Measurements from ENCODE around the gene SKAP1. TPM values are rescaled to one million over a fixed set of nuclear protein-coding genes. Genes with fewer than 3 reads are reported as not detected.

Gene SKAP1
- total and polyA plus RNA-seq, 7 donors = 0.09 to 1.0 (median 0.42) TPM; not detected in 2

DNA sequence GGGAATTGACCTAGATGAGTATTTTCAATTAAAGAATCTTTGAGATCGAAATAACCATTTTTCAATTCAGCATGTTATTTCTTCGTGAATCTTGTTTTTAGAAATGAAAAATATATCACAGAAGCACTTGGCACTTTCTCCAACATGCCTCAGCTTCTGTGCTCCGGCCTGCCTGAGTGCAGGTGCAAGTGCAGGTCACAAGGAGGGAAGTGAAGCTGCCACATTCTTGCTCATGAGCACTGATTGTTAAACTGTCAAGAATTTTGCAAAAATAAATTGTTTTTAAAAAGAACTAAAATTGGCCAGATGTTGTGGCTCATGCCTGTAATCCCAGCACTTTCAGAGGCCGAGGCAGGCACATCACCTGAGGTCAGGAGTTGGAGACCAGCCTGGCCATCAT is 38.3 kb upstream of the SKAP1 start:
- 86 to 91% (median 86%) methylated on average over 4 of the region's 4 CpGs for WGBS, 3 donors
- ATAC-seq = no peak
- intact Hi-C loops (cut with DNase I) = no loop called here
- peaks cover 5 to 14% (median 6%) of the 10 kb centered on the region in 3 donors for H3K27me3 ChIP-seq (ENCODE audit: insufficient read depth in 3 of 3, low read length in 2 of 3)
- no peak for DNase-seq
- H3K9me3 ChIP-seq = no peaks in the 10 kb centered on the region
- no peaks in the 10 kb centered on the region for H3K4me1 ChIP-seq
- no peaks in the 10 kb centered on the region for H3K36me3 ChIP-seq (ENCODE audit: insufficient read depth in 1 of 2, low read depth in 1 of 2)
- H3K27ac ChIP-seq = no peak overlapping the region
- H3K4me3 ChIP-seq = no peak overlapping the region
- TF ChIP-seq, protein P1, sequence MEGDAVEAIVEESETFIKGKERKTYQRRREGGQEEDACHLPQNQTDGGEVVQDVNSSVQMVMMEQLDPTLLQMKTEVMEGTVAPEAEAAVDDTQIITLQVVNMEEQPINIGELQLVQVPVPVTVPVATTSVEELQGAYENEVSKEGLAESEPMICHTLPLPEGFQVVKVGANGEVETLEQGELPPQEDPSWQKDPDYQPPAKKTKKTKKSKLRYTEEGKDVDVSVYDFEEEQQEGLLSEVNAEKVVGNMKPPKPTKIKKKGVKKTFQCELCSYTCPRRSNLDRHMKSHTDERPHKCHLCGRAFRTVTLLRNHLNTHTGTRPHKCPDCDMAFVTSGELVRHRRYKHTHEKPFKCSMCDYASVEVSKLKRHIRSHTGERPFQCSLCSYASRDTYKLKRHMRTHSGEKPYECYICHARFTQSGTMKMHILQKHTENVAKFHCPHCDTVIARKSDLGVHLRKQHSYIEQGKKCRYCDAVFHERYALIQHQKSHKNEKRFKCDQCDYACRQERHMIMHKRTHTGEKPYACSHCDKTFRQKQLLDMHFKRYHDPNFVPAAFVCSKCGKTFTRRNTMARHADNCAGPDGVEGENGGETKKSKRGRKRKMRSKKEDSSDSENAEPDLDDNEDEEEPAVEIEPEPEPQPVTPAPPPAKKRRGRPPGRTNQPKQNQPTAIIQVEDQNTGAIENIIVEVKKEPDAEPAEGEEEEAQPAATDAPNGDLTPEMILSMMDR (IDR thresholded peaks at IDR 0.05) = no peak

DNA sequence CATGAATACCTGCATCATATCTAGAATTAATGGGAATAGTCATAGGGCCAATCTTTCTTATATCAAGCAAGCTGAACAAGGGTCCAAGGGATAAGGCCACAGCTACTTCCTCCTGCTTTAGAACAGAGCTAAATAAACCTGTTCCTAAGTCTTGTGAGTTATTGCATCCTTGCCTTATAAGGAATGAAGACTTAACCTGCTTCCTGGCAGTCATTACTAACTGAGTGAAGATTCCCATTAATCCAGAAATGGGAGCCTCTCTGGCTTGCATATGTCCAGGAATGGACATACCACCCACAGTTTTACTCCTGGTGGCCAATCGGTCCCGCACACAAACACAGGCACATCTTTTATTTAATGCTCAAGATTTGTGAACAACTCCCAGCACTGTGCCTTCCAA is 35.9 kb upstream of the SKAP1 start:
- no peaks in the 10 kb centered on the region for H3K36me3 ChIP-seq (ENCODE audit: insufficient read depth in 1 of 2, low read depth in 1 of 2)
- peaks cover 0 to 6% (median 3%) of the 10 kb centered on the region in 3 donors for H3K27me3 ChIP-seq (ENCODE audit: insufficient read depth in 3 of 3, low read length in 2 of 3)
- TF ChIP-seq, protein P1 (IDR thresholded peaks at IDR 0.05) = no peak
- no peak for DNase-seq
- H3K9me3 ChIP-seq = no peaks in the 10 kb centered on the region
- ATAC-seq = no peak
- intact Hi-C loops (cut with DNase I) = no loop called here
- H3K4me1 ChIP-seq = no peaks in the 10 kb centered on the region
- WGBS, 3 donors = 79 to 87% (median 80%) methylated on average over 2 of the region's 2 CpGs
- H3K4me3 ChIP-seq = no peak overlapping the region
- H3K27ac ChIP-seq = no peak overlapping the region

DNA sequence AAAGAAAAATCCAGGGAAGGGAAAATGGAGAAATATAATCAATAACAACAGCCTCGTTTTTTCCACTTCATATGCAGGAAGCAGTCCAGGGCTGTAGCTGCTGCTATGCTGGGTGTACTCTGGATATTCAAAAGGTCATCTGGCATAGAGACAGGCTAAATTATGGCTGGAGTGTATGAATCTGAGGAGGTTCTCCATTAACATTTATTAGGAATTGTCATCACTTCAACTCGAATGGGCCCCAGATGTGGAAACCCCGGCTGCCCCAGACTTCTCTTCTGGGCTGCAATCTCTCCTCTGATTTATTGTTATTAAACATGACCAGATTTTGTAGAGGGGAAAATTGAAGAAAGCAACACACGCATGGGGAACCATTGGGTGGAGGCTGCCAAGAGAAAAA is 33.5 kb upstream of the SKAP1 start:
- intact Hi-C loops (cut with DNase I) = no loop called here
- Histone ChIP-seq H3K4me1 (no peaks in the 10 kb centered on the region), H3K4me3 (no peak overlapping the region), H3K27me3 (ENCODE audit: insufficient read depth in 3 of 3, low read length in 2 of 3) (peaks cover 0 to 9% (median 5%) of the 10 kb centered on the region in 3 donors), H3K27ac (no peak overlapping the region), H3K36me3 (ENCODE audit: insufficient read depth in 1 of 2, low read depth in 1 of 2) (no peaks in the 10 kb centered on the region), H3K9me3 (no peaks in the 10 kb centered on the region)
- ATAC-seq (no peak), DNase-seq (no peak)
- WGBS, 3 donors = 49 to 56% (median 50%) methylated on average over 4 of the region's 4 CpGs
- TF ChIP-seq, protein P1 (IDR thresholded peaks at IDR 0.05) = no peak

DNA sequence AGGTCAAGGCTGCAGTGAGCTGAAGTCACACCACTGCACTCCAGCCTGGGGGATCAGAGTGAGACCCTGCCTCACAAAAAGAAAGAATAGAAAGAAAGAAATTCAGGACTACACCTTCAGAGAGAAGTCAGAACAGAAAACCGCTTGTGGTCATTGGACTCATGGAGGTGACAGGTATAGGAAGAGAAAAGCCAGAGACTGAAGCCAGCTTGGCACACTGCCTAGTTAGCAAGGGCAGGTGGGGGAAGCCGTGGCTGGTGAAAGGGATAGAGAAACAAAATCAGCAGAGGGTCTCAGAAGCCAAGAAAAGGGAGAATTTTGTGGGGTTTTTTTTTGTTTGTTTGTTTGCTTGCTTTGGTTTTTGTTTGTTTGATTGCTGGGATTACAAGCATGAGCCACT is 32.9 kb upstream of the SKAP1 start:
- DNase-seq (no peak), ATAC-seq (no peak)
- intact Hi-C loops (cut with DNase I) = no loop called here
- peaks cover 0 to 9% (median 5%) of the 10 kb centered on the region in 3 donors for H3K27me3 ChIP-seq (ENCODE audit: insufficient read depth in 3 of 3, low read length in 2 of 3)
- H3K4me3 ChIP-seq = no peak overlapping the region
- TF ChIP-seq, protein P1 (IDR thresholded peaks at IDR 0.05) = no peak
- no peaks in the 10 kb centered on the region for H3K36me3 ChIP-seq (ENCODE audit: insufficient read depth in 1 of 2, low read depth in 1 of 2)
- WGBS, 3 donors = 57 to 66% (median 62%) methylated on average over 2 of the region's 2 CpGs
- H3K4me1 ChIP-seq = no peaks in the 10 kb centered on the region
- H3K9me3 ChIP-seq = no peaks in the 10 kb centered on the region
- no peak overlapping the region for H3K27ac ChIP-seq

DNA sequence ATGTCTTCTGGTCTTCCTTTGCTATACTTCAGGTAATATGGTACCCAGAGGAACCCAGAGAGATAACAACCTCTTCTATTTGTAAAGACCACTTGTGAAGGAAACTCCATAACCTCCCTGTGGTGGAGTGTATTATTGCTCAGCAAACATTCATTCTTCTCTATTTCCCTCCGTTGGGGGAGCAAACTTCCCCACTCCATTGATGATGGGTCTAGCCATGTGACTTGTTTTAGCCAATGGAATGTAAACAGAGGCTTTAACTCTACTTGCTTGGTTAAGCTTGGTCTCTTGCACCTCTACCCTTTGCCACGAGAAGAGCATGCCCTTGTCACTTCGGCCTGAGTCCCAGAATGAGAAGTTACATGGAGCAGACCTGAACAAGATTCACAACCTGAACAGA is 30.0 kb upstream of the SKAP1 start:
- Histone ChIP-seq H3K27me3 (ENCODE audit: insufficient read depth in 3 of 3, low read length in 2 of 3) (peaks cover 0 to 9% (median 5%) of the 10 kb centered on the region in 3 donors), H3K27ac (no peak overlapping the region), H3K4me1 (peaks cover 4% of the 10 kb centered on the region), H3K4me3 (no peak overlapping the region), H3K9me3 (no peaks in the 10 kb centered on the region), H3K36me3 (ENCODE audit: insufficient read depth in 1 of 2, low read depth in 1 of 2) (no peaks in the 10 kb centered on the region)
- ATAC-seq (no peak), DNase-seq (no peak)
- TF ChIP-seq, protein P1 (IDR thresholded peaks at IDR 0.05) = no peak
- intact Hi-C loops (cut with DNase I) = no loop called here
- WGBS, 3 donors = 54 to 69% (median 60%) methylated on average over 3 of the region's 3 CpGs
